Ectodermal cell (in vitro differentiated cells): ENCODE measurements around the gene NOD1. TPM values are rescaled to one million over a fixed set of nuclear protein-coding genes. Genes with fewer than 3 reads are reported as not detected.
"Not testable (repeated sequence)": the region's sequence is repeated elsewhere in the genome, so short reads cannot be mapped to it uniquely, and the experiment has no call there.

ENCODE experiments used
- H3K27ac ChIP-seq: 2 replicates; pipeline ENCODE4 v1.7.0; 2013; ENCODE audit warnings: mild to moderate bottlenecking, low read depth, low read length; ENCODE audit not compliant: insufficient read depth, poor library complexity, severe bottlenecking
- H3K27me3 ChIP-seq: 2 replicates; pipeline ENCODE4 v1.7.0; 2013; ENCODE audit warnings: mild to moderate bottlenecking, low read length; ENCODE audit not compliant: insufficient read depth, control insufficient read depth, poor library complexity, severe bottlenecking
- H3K36me3 ChIP-seq: one replicate; pipeline ENCODE4 v1.7.0; 2013; ENCODE audit warnings: low read length; ENCODE audit not compliant: control insufficient read depth, insufficient read depth
- H3K4me1 ChIP-seq: one replicate; pipeline ENCODE4 v1.7.0; 2013; ENCODE audit warnings: low read length; ENCODE audit not compliant: control insufficient read depth, insufficient read depth
- H3K4me3 ChIP-seq: 2 replicates; pipeline ENCODE4 v1.7.0; 2013; ENCODE audit warnings: low read depth, low read length, control low read depth; ENCODE audit not compliant: insufficient read depth
- H3K9me3 ChIP-seq: 2 replicates; pipeline ENCODE4 v1.7.0; 2013; ENCODE audit warnings: mild to moderate bottlenecking, low read length, moderate library complexity; ENCODE audit not compliant: control insufficient read depth
- WGBS, 2 experiments: methylation state at CpG; one replicate each; pipeline ENCODE4 v1.1.7; 2013; ENCODE audit warnings: missing lambda C conversion rate in 2 of 2; 5-methylcytosine and 5-hydroxymethylcytosine counted together
- polyA plus RNA-seq, 4 experiments: library from polyadenylated mRNA; stranded (reverse); fragments of 50-300 nt; gene quantifications; one replicate each; pipeline ENCODE4 v1.2.3, GENCODE V29; 2013

The NOD1 gene, protein sequence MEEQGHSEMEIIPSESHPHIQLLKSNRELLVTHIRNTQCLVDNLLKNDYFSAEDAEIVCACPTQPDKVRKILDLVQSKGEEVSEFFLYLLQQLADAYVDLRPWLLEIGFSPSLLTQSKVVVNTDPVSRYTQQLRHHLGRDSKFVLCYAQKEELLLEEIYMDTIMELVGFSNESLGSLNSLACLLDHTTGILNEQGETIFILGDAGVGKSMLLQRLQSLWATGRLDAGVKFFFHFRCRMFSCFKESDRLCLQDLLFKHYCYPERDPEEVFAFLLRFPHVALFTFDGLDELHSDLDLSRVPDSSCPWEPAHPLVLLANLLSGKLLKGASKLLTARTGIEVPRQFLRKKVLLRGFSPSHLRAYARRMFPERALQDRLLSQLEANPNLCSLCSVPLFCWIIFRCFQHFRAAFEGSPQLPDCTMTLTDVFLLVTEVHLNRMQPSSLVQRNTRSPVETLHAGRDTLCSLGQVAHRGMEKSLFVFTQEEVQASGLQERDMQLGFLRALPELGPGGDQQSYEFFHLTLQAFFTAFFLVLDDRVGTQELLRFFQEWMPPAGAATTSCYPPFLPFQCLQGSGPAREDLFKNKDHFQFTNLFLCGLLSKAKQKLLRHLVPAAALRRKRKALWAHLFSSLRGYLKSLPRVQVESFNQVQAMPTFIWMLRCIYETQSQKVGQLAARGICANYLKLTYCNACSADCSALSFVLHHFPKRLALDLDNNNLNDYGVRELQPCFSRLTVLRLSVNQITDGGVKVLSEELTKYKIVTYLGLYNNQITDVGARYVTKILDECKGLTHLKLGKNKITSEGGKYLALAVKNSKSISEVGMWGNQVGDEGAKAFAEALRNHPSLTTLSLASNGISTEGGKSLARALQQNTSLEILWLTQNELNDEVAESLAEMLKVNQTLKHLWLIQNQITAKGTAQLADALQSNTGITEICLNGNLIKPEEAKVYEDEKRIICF
- 9.1 TPM for polyA plus RNA-seq (2013, experiment 1 of 4)
- 9.9 TPM for polyA plus RNA-seq (2013, experiment 2 of 4)
- 7.7 TPM for polyA plus RNA-seq (2013, experiment 3 of 4)
- 7.9 TPM for polyA plus RNA-seq (2013, experiment 4 of 4)

DNA sequence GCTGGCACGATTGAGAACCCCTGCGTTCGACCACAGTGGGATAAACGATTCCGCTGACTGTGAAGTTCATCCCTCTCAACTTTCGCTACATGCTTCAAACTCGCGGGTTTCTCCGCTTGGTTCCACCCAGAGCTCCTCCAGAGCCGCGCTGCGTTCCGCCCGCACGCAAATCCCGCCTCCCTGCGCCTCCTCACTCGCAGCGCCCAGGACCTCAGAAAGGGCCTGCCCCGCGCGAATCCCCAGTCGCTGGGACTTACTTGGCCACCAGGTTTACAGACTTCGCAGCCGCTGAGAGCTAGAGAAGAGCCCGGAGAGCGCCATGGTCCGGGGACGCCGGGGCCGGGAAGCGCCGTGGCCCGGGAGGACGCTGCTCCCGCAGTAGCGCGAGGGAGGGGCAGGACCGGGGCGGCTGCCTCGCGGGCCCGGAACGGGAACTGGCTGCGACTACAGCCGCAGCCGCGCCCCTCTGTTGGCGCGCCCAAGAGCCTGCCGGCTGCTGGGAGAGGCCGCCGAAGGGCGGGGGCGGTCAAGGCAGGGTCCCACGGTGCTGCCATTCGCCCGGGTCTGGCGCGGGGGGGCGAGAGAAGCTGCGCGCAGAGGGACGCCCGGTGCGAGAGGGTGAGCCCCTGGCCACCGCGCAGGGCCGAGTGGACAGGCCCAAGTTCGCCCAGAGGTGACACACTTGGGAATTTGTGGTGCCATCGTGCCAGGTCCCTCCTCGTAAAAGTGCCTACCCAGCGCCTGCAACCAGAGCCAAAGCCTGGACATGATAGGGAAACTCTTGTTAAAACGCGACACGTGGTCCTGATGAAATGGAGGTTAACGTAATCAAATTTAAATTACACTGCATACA, at the start of gene NOD1:
TSS of gene NOD1 (minus strand) at position 436 of the 853 bp plus-strand sequence. CDS start 21,863 bp downstream, outside the sequence.
- H3K36me3 ChIP-seq, result no peaks in the 10 kb centered on the region
- no peaks in the 10 kb centered on the region for H3K4me1 ChIP-seq
- peaks cover 13% of the 10 kb centered on the region for H3K27me3 ChIP-seq
- 3 to 4% methylated on average over 76 to 77 of the region's 77 CpGs for WGBS, 2 experiments
- no peaks in the 10 kb centered on the region for H3K9me3 ChIP-seq
- H3K4me3 ChIP-seq, result peak within 1 kb of the TSS; percentile 67
- H3K27ac ChIP-seq, result no peak within 1 kb of the TSS

DNA sequence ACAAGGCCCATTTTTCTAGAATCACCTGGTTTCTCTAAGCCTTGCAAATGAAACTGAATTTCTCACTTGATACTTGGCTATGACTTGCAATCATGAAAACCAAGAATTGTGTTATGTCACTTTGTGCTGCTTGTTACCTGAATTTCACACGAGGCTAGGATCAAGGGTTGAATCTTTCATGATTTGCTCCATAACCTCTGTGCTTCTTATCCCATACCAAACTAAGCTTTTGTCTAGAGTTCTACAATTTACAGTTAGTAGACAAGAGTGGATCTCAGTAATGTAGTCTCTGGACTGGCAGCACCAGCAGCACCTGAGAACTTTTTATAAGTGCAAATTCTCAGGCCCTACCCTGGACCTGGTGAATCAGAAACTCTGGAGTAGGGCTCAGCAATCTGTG, 48.7 kb upstream of the NOD1 start:
- not testable (repeated sequence) for H3K27me3 ChIP-seq, H3K27ac ChIP-seq, H3K36me3 ChIP-seq, H3K4me3 ChIP-seq, H3K9me3 ChIP-seq, H3K4me1 ChIP-seq
- 71 to 85% methylated on average over 1 of the region's 1 CpG for WGBS, 2 experiments

DNA sequence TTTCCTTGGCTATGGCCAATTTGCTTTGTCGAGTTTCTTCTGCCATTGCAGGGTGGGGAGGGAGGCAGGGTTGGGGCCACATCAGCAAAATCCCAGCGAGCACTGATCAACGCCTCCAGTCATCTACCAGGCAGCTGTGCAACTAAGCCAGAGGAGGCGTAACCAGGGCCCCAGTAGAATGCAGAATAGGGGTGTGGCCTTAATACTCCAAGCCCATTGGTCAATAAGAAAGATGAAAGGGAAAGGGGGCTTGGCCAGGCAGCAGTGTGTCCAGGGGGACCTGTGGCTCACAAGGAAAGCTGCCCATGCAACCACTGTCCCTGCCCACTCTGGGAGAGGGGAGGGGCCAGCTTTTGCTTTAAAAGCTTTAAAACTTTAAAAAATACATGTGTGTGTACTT, 47.6 kb upstream of the NOD1 start:
- Histone ChIP-seq H3K27me3 (no peaks in the 10 kb centered on the region), H3K36me3 (no peaks in the 10 kb centered on the region), H3K4me1 (no peaks in the 10 kb centered on the region), H3K4me3 (no peak overlapping the region), H3K27ac (no peak overlapping the region), H3K9me3 (no peaks in the 10 kb centered on the region)
- 95 to 97% methylated on average over 4 of the region's 4 CpGs for WGBS, 2 experiments

DNA sequence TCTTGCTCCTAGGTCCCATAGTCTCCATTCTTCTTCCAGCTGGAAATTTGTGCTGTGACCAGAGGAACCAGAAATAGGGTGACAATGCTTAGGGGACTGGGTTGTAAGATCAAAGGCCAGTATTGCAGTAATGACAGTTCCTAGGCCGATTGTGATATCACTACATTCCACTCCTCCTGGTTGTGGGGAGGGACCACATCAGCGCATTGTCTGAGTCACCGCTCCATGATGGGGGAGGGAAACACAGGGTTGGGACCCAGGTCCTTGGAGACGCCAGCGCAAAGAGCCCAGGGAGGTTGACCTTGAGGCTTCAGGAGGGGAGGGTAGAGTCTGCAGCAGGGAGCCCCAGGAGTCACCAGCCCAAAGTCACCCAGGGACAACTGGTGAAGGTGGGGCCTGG, 46.8 kb upstream of the NOD1 start:
- no peak overlapping the region for H3K4me3 ChIP-seq
- H3K4me1 ChIP-seq, result no peaks in the 10 kb centered on the region
- no peak overlapping the region for H3K27ac ChIP-seq
- 95 to 96% methylated on average over 5 of the region's 5 CpGs for WGBS, 2 experiments
- H3K36me3 ChIP-seq, result no peaks in the 10 kb centered on the region
- H3K27me3 ChIP-seq, result no peaks in the 10 kb centered on the region
- no peaks in the 10 kb centered on the region for H3K9me3 ChIP-seq

DNA sequence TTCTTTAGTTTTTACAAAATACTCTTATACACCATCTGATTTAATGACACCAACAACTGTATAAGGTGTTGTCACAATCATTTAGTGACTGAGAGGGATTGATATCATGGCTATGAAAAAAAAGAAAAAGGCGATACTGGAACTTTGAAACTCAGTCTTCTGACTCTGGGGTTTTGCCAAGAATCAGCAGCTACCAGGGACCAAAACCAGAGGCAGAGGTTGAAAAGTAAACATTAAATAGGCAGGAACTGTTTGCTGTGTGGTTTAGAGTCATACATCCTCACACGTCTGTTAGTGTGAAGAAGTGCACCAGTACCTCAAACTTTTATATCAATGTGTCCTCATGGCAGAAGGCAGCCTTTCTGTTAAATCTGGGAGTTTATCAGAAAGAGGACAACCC, 46.0 kb upstream of the NOD1 start:
- no peaks in the 10 kb centered on the region for H3K27me3 ChIP-seq
- no peak overlapping the region for H3K4me3 ChIP-seq
- H3K9me3 ChIP-seq, result no peaks in the 10 kb centered on the region
- no peaks in the 10 kb centered on the region for H3K36me3 ChIP-seq
- H3K4me1 ChIP-seq, result no peaks in the 10 kb centered on the region
- 93 to 95% methylated on average over 2 of the region's 2 CpGs for WGBS, 2 experiments
- no peak overlapping the region for H3K27ac ChIP-seq

DNA sequence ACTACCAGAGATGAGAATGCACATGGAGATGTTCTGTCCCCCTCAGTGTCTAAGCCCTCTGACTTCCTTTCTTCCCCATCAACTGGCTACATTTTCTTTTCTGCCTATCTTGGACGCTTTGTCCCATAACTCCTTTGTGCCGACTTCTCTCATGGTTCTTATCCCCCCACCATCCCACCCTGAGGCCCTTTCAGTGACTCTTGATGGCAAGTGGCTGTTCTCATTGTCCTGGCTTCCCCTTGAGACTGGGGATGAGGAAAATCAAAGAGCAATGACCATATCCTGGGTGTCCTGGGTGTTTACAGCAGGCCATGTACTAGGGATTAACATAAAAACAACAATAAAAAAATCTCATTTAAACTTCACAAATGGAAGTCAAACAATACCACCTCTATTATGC, 44.9 kb upstream of the NOD1 start:
- Histone ChIP-seq H3K27ac (no peak overlapping the region), H3K4me1 (no peaks in the 10 kb centered on the region), H3K36me3 (no peaks in the 10 kb centered on the region), H3K9me3 (no peaks in the 10 kb centered on the region), H3K27me3 (no peaks in the 10 kb centered on the region), H3K4me3 (no peak overlapping the region)
- 90 to 95% methylated on average over 2 of the region's 2 CpGs for WGBS, 2 experiments

DNA sequence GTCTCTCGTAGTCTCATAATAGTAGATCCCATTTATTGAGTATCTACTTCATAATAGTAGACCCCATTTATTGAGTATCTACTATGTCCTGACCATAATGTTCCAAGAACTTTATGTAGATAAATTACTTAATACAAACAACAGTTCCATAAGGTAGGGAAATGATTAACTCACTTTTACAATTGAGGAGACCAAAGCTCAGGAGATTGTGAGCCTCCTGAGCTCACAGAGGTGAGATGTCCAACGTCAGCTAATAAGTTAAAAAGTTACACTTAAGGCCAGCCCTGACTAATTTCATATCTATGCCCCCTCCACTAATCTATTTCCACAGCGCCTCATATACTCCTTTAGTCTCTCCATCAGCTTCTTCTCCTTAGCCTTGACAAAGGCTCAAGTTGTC, 43.6 kb upstream of the NOD1 start:
- Histone ChIP-seq H3K27me3 (no peaks in the 10 kb centered on the region), H3K9me3 (no peaks in the 10 kb centered on the region), H3K4me1 (no peaks in the 10 kb centered on the region), H3K36me3 (no peaks in the 10 kb centered on the region), H3K4me3 (no peak overlapping the region), H3K27ac (no peak overlapping the region)
- 93 to 95% methylated on average over 2 to 3 of the region's 3 CpGs for WGBS, 2 experiments

DNA sequence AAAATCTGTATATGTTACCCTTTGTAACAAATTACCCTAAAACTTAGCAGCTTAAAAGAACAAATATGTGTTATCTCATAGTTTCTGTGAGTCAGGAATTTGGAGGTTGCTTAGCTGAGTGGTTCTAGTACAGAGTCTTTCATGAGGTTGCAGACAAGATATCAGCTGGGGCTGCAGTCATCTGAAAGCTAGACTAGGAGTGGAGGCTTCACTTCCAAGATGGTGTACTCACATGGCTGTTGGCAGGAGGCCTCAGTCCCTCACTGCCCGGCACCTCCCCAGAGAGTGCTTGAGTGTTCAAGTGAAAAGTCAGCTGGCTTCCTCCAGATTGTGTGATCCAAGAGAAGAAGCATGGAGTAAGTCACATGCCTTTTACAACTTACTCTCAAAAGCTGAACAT, 42.9 kb upstream of the NOD1 start:
- Histone ChIP-seq H3K9me3 (no peaks in the 10 kb centered on the region), H3K27ac (no peak overlapping the region), H3K4me3 (no peak overlapping the region), H3K4me1 (no peaks in the 10 kb centered on the region), H3K27me3 (no peaks in the 10 kb centered on the region), H3K36me3 (no peaks in the 10 kb centered on the region)
- 85 to 93% methylated on average over 1 of the region's 1 CpG for WGBS, 2 experiments

DNA sequence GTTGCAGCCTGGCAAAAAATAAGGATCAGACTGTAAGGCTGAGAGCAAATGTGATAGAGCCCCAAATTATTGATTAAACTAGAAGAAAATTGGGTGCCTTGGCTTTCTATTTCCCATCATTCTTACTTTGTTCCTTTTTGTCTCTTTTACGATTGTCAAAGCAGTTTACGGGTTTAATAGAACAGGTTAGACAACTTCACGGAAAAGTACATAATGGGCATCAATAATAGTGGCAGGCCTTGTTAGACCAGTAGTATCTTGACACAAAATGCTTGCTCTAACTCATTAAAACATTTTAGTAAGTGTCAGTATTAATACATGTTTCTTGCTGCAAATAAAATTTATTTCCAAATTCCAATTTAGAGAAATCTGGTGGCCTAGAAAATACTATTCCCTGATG, 40.5 kb upstream of the NOD1 start:
- Histone ChIP-seq H3K4me3 (no peak overlapping the region), H3K27me3 (no peaks in the 10 kb centered on the region), H3K9me3 (no peaks in the 10 kb centered on the region), H3K27ac (no peak overlapping the region), H3K4me1 (no peaks in the 10 kb centered on the region), H3K36me3 (no peaks in the 10 kb centered on the region)
- 92 to 98% methylated on average over 3 of the region's 3 CpGs for WGBS, 2 experiments
